ENCODE data around the gene ITIH3.

ITIH3 gene

DNA sequence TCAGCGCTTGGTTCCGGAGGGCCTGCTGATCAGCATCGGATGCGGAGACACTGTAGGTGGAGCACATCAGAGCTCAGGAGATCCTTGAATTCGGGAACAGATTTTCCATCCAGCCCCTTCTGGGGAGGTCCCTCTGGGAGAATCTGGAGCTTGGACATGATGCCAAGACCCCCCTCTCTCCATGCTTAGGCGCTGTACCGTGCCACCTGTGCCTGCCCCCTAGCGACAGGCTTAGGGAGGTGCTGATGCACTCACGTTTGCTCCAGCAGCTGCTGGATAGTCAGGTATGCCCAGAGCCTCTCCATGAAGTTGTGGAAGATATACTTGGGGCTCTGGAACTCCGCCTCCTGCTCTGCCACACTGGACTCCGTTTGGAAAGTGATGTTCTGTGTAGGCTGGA is 26.1 kb downstream of the ITIH3 start:
- H3K4ac ChIP-seq (ENCODE audit: low read depth, low read length) = no peak overlapping the region
- H3K27me3 ChIP-seq (ENCODE audit: insufficient read depth, low read length) = no peaks in the 10 kb centered on the region
- no peak overlapping the region for H2AK5ac ChIP-seq (ENCODE audit: low read length)
- H4K12ac ChIP-seq (ENCODE audit: low read depth, low read length) = no peak overlapping the region
- no peak overlapping the region for H3K23ac ChIP-seq (ENCODE audit: low read length)
- H3K79me1 ChIP-seq (ENCODE audit: low read length) = no peaks in the 10 kb centered on the region
- no peak overlapping the region for H3K14ac ChIP-seq (ENCODE audit: low read length)
- no peak overlapping the region for H2AFZ ChIP-seq (ENCODE audit: insufficient read depth, low read length, poor library complexity)
- H4K8ac ChIP-seq (ENCODE audit: low read depth, low read length) = no peak overlapping the region
- peaks cover 0 to 7% of the 10 kb centered on the region in 2 experiments for H3K4me1 ChIP-seq (ENCODE audit: control insufficient read depth in 1 of 2, insufficient read depth in 2 of 2, low read length in 2 of 2)
- H4K91ac ChIP-seq (ENCODE audit: low read depth, low read length) = no peak overlapping the region
- no peak overlapping the region for H2BK12ac ChIP-seq (ENCODE audit: low read length)
- H3K4me3 ChIP-seq (ENCODE audit: low read depth, low read length) = no peak overlapping the region
- peaks cover 7% of the 10 kb centered on the region for H3K9me3 ChIP-seq (ENCODE audit: insufficient read depth, low read depth, low read length)
- H3K27ac ChIP-seq (ENCODE audit: low read depth, low read length) = no peak overlapping the region
- no peaks in the 10 kb centered on the region for H3K79me2 ChIP-seq (ENCODE audit: control insufficient read depth, insufficient read depth, low read length, poor library complexity)
- H3K9ac ChIP-seq (ENCODE audit: low read length) = no peak overlapping the region
- DNase-seq = peak in 1 of 2 donors; percentile 36
- H3K36me3 ChIP-seq (ENCODE audit: control insufficient read depth in 1 of 2, insufficient read depth in 2 of 2, low read length in 2 of 2) = no peaks in the 10 kb centered on the region
- no CpG with 5 or more reads among the region's 11 CpGs for WGBS (ENCODE audit: extremely low coverage, insufficient coverage, insufficient read length)
- no peak overlapping the region for H2BK120ac ChIP-seq (ENCODE audit: insufficient read depth, low read length, poor library complexity)
- no peak overlapping the region for H3K18ac ChIP-seq (ENCODE audit: low read length)
- H2BK5ac ChIP-seq (ENCODE audit: low read depth, low read length, poor library complexity) = no peak overlapping the region
- H3K4me2 ChIP-seq (ENCODE audit: low read length) = no peak overlapping the region

DNA sequence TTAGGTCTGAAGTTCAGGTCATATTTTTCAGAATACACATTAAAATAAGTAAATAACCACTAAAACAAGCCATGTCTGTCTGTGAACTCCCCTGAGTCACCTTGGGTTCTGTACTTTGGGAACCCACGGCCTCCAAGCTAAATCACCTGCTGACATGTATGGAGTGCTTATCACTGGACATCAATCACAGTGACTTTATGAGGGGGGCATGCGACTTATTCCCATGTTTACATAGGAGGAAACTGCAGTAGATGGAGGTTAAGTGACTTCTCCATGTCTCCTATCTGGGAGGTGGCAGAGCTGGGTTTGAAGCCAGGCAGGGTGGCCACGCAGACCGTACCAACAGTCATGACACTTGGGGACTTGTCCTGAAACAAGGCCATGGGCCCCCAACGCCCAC is 27.8 kb downstream of the ITIH3 start:
- Histone ChIP-seq H3K4me2 (ENCODE audit: low read length) (no peak overlapping the region), H3K36me3 (ENCODE audit: control insufficient read depth in 1 of 2, insufficient read depth in 2 of 2, low read length in 2 of 2) (no peaks in the 10 kb centered on the region), H2BK12ac (ENCODE audit: low read length) (no peak overlapping the region), H3K79me2 (ENCODE audit: control insufficient read depth, insufficient read depth, low read length, poor library complexity) (no peaks in the 10 kb centered on the region), H3K9me3 (ENCODE audit: insufficient read depth, low read depth, low read length) (peaks cover 7% of the 10 kb centered on the region), H3K18ac (ENCODE audit: low read length) (no peak overlapping the region), H4K8ac (ENCODE audit: low read depth, low read length) (no peak overlapping the region), H3K27me3 (ENCODE audit: insufficient read depth, low read length) (no peaks in the 10 kb centered on the region), H2BK5ac (ENCODE audit: low read depth, low read length, poor library complexity) (no peak overlapping the region), H3K27ac (ENCODE audit: low read depth, low read length) (no peak overlapping the region), H3K79me1 (ENCODE audit: low read length) (no peaks in the 10 kb centered on the region), H3K4me3 (ENCODE audit: low read depth, low read length) (no peak overlapping the region), H3K4ac (ENCODE audit: low read depth, low read length) (no peak overlapping the region), H4K91ac (ENCODE audit: low read depth, low read length) (no peak overlapping the region), H3K9ac (ENCODE audit: low read length) (no peak overlapping the region), H2BK120ac (ENCODE audit: insufficient read depth, low read length, poor library complexity) (no peak overlapping the region), H2AFZ (ENCODE audit: insufficient read depth, low read length, poor library complexity) (no peak overlapping the region), H3K4me1 (ENCODE audit: control insufficient read depth in 1 of 2, insufficient read depth in 2 of 2, low read length in 2 of 2) (peaks cover 0 to 7% of the 10 kb centered on the region in 2 experiments), H3K14ac (ENCODE audit: low read length) (no peak overlapping the region), H4K12ac (ENCODE audit: low read depth, low read length) (no peak overlapping the region), H3K23ac (ENCODE audit: low read length) (no peak overlapping the region), H2AK5ac (ENCODE audit: low read length) (no peak overlapping the region)
- DNase-seq = no peak
- WGBS (ENCODE audit: extremely low coverage, insufficient coverage, insufficient read length) = no CpG with 5 or more reads among the region's 5 CpGs

DNA sequence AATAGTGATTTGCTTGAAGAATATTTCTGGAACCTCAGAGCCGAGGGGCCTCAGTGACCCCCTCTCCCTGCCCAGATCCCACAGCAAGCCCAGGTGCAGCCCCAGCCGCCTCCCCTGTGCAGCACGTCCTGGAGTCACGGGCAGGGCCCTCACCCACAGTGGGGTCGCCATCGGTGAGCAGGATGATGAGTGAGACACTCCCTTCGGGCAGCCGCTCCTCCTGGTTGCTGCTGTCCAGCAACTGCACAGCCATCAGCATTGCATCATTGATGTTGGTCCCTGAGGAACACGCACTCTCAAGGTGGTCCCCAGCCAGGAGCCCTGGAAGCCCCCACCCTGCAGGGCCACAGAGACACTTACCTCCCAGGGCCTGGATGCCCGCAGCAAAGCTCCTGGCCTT is 29.4 kb downstream of the ITIH3 start:
- no CpG with 5 or more reads among the region's 10 CpGs for WGBS (ENCODE audit: extremely low coverage, insufficient coverage, insufficient read length)

GRCh38 chr3:52827441-52827840 is 32.8 kb downstream of the ITIH3 start:
- Histone ChIP-seq H3K4me3 (ENCODE audit: low read depth, low read length) (no peak overlapping the region), H3K4me1 (ENCODE audit: control insufficient read depth in 1 of 2, insufficient read depth in 2 of 2, low read length in 2 of 2) (peaks cover 0 to 7% of the 10 kb centered on the region in 2 experiments), H2BK120ac (ENCODE audit: insufficient read depth, low read length, poor library complexity) (no peak overlapping the region), H3K14ac (ENCODE audit: low read length) (no peak overlapping the region), H3K27ac (ENCODE audit: low read depth, low read length) (no peak overlapping the region), H3K9me3 (ENCODE audit: insufficient read depth, low read depth, low read length) (peaks cover 6% of the 10 kb centered on the region), H3K9ac (ENCODE audit: low read length) (no peak overlapping the region), H3K79me1 (ENCODE audit: low read length) (no peaks in the 10 kb centered on the region), H2BK5ac (ENCODE audit: low read depth, low read length, poor library complexity) (no peak overlapping the region), H2BK12ac (ENCODE audit: low read length) (no peak overlapping the region), H2AK5ac (ENCODE audit: low read length) (no peak overlapping the region), H3K4me2 (ENCODE audit: low read length) (no peak overlapping the region), H3K79me2 (ENCODE audit: control insufficient read depth, insufficient read depth, low read length, poor library complexity) (no peaks in the 10 kb centered on the region), H3K18ac (ENCODE audit: low read length) (no peak overlapping the region), H4K8ac (ENCODE audit: low read depth, low read length) (no peak overlapping the region), H4K91ac (ENCODE audit: low read depth, low read length) (no peak overlapping the region), H3K27me3 (ENCODE audit: insufficient read depth, low read length) (no peaks in the 10 kb centered on the region), H2AFZ (ENCODE audit: insufficient read depth, low read length, poor library complexity) (no peak overlapping the region), H3K23ac (ENCODE audit: low read length) (no peak overlapping the region), H3K4ac (ENCODE audit: low read depth, low read length) (no peak overlapping the region), H4K12ac (ENCODE audit: low read depth, low read length) (no peak overlapping the region), H3K36me3 (ENCODE audit: control insufficient read depth in 1 of 2, insufficient read depth in 2 of 2, low read length in 2 of 2) (no peaks in the 10 kb centered on the region)
- DNase-seq = peak in 1 of 2 donors; percentile 21
- no CpG with 5 or more reads among the region's 9 CpGs for WGBS (ENCODE audit: extremely low coverage, insufficient coverage, insufficient read length)

More for the DNA sequence above, 29.4 kb downstream of the ITIH3 start:
- H4K91ac ChIP-seq (ENCODE audit: low read depth, low read length) = no peak overlapping the region
- H3K27ac ChIP-seq (ENCODE audit: low read depth, low read length) = no peak overlapping the region
- no peaks in the 10 kb centered on the region for H3K36me3 ChIP-seq (ENCODE audit: control insufficient read depth in 1 of 2, insufficient read depth in 2 of 2, low read length in 2 of 2)
- no peaks in the 10 kb centered on the region for H3K79me2 ChIP-seq (ENCODE audit: control insufficient read depth, insufficient read depth, low read length, poor library complexity)
- no peak overlapping the region for H3K14ac ChIP-seq (ENCODE audit: low read length)
- H3K79me1 ChIP-seq (ENCODE audit: low read length) = no peaks in the 10 kb centered on the region
- no peak overlapping the region for H4K12ac ChIP-seq (ENCODE audit: low read depth, low read length)
- no peak overlapping the region for H2AFZ ChIP-seq (ENCODE audit: insufficient read depth, low read length, poor library complexity)
- no peak for DNase-seq
- no peak overlapping the region for H3K4me2 ChIP-seq (ENCODE audit: low read length)
- no peak overlapping the region for H2BK12ac ChIP-seq (ENCODE audit: low read length)
- peaks cover 0 to 7% of the 10 kb centered on the region in 2 experiments for H3K4me1 ChIP-seq (ENCODE audit: control insufficient read depth in 1 of 2, insufficient read depth in 2 of 2, low read length in 2 of 2)
- H2BK5ac ChIP-seq (ENCODE audit: low read depth, low read length, poor library complexity) = no peak overlapping the region
- peaks cover 6% of the 10 kb centered on the region for H3K9me3 ChIP-seq (ENCODE audit: insufficient read depth, low read depth, low read length)
- H3K4ac ChIP-seq (ENCODE audit: low read depth, low read length) = no peak overlapping the region
- no peak overlapping the region for H3K9ac ChIP-seq (ENCODE audit: low read length)
- no peak overlapping the region for H2BK120ac ChIP-seq (ENCODE audit: insufficient read depth, low read length, poor library complexity)
- H3K4me3 ChIP-seq (ENCODE audit: low read depth, low read length) = no peak overlapping the region
- H4K8ac ChIP-seq (ENCODE audit: low read depth, low read length) = no peak overlapping the region
- no peak overlapping the region for H2AK5ac ChIP-seq (ENCODE audit: low read length)
- no peak overlapping the region for H3K18ac ChIP-seq (ENCODE audit: low read length)
- H3K27me3 ChIP-seq (ENCODE audit: insufficient read depth, low read length) = no peaks in the 10 kb centered on the region
- no peak overlapping the region for H3K23ac ChIP-seq (ENCODE audit: low read length)
